ENCODE data around the gene GDI1.
A peak's percentile ranks its signal among the peaks of the same experiment; 100 is the strongest.

The GDI1 gene

GRCh38 chrX:154481195-154481594, 44.2 kb downstream of the GDI1 start:
- no peak for DNase-seq (ENCODE audit: low read depth in 2 of 2)

GRCh38 chrX:154481911-154482601, 45.1 kb downstream of the GDI1 start:
- no peak for DNase-seq (ENCODE audit: low read depth in 2 of 2)

- no peak for DNase-seq (ENCODE audit: low read depth in 2 of 2)
Observed at GRCh38 chrX:154482786-154483185, 45.8 kb downstream of the GDI1 start.

GRCh38 chrX:154483325-154483724, 46.4 kb downstream of the GDI1 start:
- DNase-seq (ENCODE audit: low read depth in 2 of 2) = no peak

- no peak for DNase-seq (ENCODE audit: low read depth in 2 of 2)
Observed at GRCh38 chrX:154484255-154485149, 47.5 kb downstream of the GDI1 start.

- DNase-seq (ENCODE audit: low read depth in 2 of 2) = no peak
Observed at GRCh38 chrX:154485150-154486051, 48.4 kb downstream of the GDI1 start.

GRCh38 chrX:154486052-154486395, 49.1 kb downstream of the GDI1 start:
- DNase-seq (ENCODE audit: low read depth in 2 of 2) = no peak

- peak in 1 of 2 donors; percentile 26 for DNase-seq (ENCODE audit: low read depth in 2 of 2)
Observed at GRCh38 chrX:154486396-154487207, 49.6 kb downstream of the GDI1 start, which contains the start of gene UBL4A. Gene UBL4A, minus strand, starts transcription at chrX:154486615. Its CDS starts 31 bp downstream, at chrX:154486584.

- no peak for DNase-seq (ENCODE audit: low read depth in 2 of 2)
Observed at GRCh38 chrX:154487518-154488290, 50.8 kb downstream of the GDI1 start.

- no peak for DNase-seq (ENCODE audit: low read depth in 2 of 2)
Observed at GRCh38 chrX:154488336-154489075, 51.6 kb downstream of the GDI1 start.

- no peak for DNase-seq (ENCODE audit: low read depth in 2 of 2)
Observed at GRCh38 chrX:154489182-154489581, 52.2 kb downstream of the GDI1 start.

- no peak for DNase-seq (ENCODE audit: low read depth in 2 of 2)
Observed at GRCh38 chrX:154490021-154490413, 53.1 kb downstream of the GDI1 start.

- DNase-seq (ENCODE audit: low read depth in 2 of 2) = peak; percentile 80 to 84
Observed at GRCh38 chrX:154490414-154491083, 53.6 kb downstream of the GDI1 start, which contains the start of gene SLC10A3. Gene SLC10A3, minus strand, starts transcription at chrX:154490629. Its CDS starts 1,689 bp downstream, at chrX:154488940.
